Astrocyte of the spinal cord (primary cell): Measurements from ENCODE around the gene KL.

Source experiments
- DNase-seq: peaks from one replicate; pipeline ENCODE4 v3.0.0; 2011; ENCODE audit warnings: low read depth, low spot score
- H3K4me3 ChIP-seq: 2 replicates; pipeline ENCODE4 v1.5.1; 2011; ENCODE audit warnings: low read depth, mild to moderate bottlenecking, low read length, moderate library complexity
- in situ Hi-C: cut with HindIII; loops from 2 replicates; pipeline ENCODE4 v1.10.0; 2017; ENCODE audit warnings: low sequenced_read_pairs
- TF ChIP-seq, protein P1 (sequence below): IDR thresholded peaks from 2 replicates; pipeline ENCODE4 v1.5.1; 2012; ENCODE audit warnings: low read depth, mild to moderate bottlenecking, low read length, inconsistent platforms

Gene KL

DNA sequence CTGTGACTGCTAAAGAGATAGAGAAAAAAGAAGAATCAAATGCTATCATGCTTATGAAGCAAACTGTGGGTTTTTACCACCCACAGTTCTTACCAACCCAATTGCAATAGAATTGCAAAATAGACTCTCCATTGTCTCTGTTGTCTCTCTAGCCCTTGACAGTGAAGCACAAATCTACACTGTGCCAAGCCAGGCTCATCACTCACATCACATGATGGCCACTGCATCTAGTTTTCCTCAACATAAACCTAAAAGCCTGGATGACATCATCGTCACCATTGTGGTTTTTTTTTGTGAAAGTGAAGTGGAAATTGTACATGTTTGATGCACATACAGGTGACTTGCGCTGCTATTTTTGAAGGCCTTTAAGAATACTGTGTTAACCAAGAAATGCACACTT is 56.1 kb downstream of the KL start:
- DNase-seq = no peak
- in situ Hi-C loops = no loop called here
- no peak overlapping the region for H3K4me3 ChIP-seq
- TF ChIP-seq, protein P1, sequence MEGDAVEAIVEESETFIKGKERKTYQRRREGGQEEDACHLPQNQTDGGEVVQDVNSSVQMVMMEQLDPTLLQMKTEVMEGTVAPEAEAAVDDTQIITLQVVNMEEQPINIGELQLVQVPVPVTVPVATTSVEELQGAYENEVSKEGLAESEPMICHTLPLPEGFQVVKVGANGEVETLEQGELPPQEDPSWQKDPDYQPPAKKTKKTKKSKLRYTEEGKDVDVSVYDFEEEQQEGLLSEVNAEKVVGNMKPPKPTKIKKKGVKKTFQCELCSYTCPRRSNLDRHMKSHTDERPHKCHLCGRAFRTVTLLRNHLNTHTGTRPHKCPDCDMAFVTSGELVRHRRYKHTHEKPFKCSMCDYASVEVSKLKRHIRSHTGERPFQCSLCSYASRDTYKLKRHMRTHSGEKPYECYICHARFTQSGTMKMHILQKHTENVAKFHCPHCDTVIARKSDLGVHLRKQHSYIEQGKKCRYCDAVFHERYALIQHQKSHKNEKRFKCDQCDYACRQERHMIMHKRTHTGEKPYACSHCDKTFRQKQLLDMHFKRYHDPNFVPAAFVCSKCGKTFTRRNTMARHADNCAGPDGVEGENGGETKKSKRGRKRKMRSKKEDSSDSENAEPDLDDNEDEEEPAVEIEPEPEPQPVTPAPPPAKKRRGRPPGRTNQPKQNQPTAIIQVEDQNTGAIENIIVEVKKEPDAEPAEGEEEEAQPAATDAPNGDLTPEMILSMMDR = no peak

DNA sequence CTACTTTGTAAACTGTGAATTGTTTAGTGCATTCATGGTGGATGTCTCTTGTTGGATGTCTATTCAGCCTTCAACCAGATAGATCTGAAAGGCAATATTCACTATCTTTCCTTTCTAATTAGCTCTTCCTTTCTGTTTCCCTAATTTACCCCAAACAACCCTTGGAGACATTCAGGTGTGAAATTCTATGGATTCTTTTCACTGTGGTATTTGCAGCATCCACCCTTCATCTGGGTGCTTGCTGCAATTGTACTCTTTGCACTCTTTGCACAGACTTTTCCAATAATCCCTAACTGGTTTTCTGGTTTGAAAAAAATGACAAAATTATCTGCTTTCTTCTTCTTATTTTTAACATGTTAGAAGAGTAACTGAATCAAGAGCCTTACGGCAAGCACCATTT is 56.5 kb downstream of the KL start:
- no peak for DNase-seq
- TF ChIP-seq, protein P1 = no peak
- in situ Hi-C loops = no loop called here
- no peak overlapping the region for H3K4me3 ChIP-seq

DNA sequence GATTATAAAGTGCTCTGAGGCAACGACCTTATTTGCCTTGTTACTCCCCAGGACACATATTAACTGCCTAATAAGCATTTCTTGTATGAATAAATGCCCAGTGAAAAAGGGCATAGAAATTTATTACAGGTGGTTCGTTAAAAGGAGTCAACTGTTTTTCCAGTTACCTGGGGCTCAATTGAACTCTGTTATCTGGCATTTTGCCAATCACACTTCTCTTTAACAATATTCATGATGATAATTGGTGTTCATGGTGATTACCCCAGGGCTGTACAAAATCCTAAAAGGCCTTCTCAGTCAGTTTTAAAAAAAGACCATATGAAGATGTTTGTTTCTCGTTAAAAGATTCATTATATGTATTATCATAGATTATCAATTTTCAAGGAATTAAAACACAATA is 57.1 kb downstream of the KL start:
- TF ChIP-seq, protein P1 = no peak
- no peak overlapping the region for H3K4me3 ChIP-seq
- in situ Hi-C loops = no loop called here
- DNase-seq = no peak

DNA sequence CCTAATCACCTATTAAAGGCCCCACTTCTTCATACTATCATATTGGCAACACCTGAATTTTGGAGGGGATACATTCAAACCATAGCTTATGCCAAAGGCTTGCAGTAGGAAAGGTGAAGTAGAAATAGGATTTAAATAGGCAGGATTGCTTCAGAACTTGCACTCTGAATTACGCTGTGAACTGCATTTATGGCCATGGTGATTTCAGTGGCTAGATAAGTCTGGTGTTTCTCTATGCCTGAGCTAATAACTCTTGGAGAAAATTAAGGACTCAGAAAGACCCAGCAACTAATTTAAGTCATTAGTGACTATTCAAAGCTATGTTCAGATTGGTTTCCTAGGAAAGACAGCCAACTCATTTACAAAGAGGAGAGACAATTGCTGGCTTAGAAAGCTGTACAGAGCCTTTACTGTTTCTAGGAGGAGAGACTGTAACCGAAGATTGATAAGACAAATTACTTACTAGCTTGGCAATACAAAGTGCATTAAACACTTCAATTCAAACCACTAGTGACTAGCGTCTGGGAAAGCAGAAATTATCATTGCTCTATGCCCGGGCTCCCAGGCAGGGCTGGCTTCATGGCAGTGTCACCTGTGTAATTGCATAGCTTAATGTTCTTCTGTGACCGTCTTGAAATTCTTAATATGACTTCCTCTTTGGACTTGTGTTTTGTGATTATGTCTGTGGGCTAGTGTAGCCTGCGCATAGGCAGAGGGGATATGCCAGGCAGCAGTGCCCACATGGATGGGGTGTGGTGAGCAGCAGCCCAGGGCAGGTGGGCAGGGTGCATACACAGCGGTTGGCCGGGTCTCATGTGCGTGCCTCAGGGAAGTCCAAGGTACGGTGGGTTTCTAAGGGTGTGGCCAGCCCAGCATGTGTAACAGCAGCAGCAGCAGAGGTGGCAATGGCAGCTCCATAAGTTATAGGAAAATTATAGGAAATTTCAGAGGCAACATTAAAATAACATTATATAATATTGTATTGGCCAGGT is 60.1 kb downstream of the KL start:
- no peak overlapping the region for H3K4me3 ChIP-seq
- no peak for DNase-seq
- in situ Hi-C loops = no loop called here
- TF ChIP-seq, protein P1 = no peak

DNA sequence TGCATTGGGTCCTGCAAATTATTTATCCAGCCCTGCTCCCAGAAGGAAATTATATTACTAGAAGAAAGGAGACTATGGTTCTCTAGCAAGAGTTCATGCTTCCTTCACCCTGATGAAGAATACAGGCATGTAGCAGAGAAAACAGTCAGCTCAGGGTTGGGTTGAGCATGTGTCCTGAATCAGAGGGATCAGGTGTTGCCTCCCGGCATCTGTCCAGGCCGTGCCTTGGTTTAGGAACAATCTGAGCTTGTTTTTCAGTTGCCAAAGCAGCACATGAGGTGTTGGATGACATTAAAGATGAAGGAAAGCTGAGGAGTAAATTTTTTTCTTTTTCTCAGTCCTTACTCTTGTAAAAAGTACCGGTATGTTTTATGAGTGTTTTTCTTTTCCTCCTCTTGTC is 62.0 kb downstream of the KL start:
- in situ Hi-C loops = no loop called here
- TF ChIP-seq, protein P1 = no peak
- no peak for DNase-seq

DNA sequence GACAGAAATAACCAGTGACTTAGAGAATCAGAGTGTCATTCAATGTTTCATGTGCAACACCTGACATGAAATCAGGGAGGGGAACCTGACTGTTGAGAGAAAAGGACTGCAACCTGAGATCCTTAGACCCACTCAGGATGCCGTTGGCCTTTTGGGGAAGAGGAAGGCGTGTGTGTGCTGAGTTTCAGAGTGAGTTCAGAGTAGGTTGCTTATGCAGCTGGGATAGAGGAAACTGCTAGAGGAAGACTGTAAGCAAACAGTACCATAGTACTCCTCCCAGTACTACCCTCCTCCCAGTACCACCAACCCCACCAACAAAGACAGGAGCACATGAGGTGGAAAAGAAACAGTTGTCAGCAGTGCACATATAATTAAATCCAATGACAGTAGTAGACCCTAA is 63.7 kb downstream of the KL start:
- DNase-seq = no peak
- H3K4me3 ChIP-seq = no peak overlapping the region
- TF ChIP-seq, protein P1 = no peak
- in situ Hi-C loops = no loop called here

More for the DNA sequence above, 62.0 kb downstream of the KL start:
- H3K4me3 ChIP-seq = no peak overlapping the region
